ENCODE measurements around the gene GTF2A2. TPM values are rescaled to one million over a fixed set of nuclear protein-coding genes. Genes with fewer than 3 reads are reported as not detected.
A peak's percentile ranks its signal among the peaks of the same experiment; 100 is the strongest.

Gene GTF2A2
- total RNA-seq, 1 experiment from 2014 or later, result 93.7 TPM

- peak overlapping the region; percentile 53 for H3K27ac Mint-ChIP-seq (ENCODE audit: unreplicated experiment)
Observed at GRCh38 chr15:59636184-59636583, 21.1 kb downstream of the GTF2A2 start.

GRCh38 chr15:59632714-59633113 lies 24.6 kb downstream of the GTF2A2 start:
- Mint-ChIP-seq H3K9me3 (ENCODE audit: low read depth, unreplicated experiment) (no peaks in the 10 kb centered on the region), H3K4me3 (ENCODE audit: low read depth, unreplicated experiment) (no peak overlapping the region), H3K4me1 (ENCODE audit: low read depth, unreplicated experiment) (no peaks in the 10 kb centered on the region), H3K27me3 (ENCODE audit: unreplicated experiment) (no peaks in the 10 kb centered on the region), H3K36me3 (ENCODE audit: insufficient read depth, unreplicated experiment) (peaks cover 4% of the 10 kb centered on the region), H3K27ac (ENCODE audit: unreplicated experiment) (no peak overlapping the region)
- peak; percentile 33 for TF ChIP-seq CTCF (IDR thresholded peaks at IDR 0.05; ENCODE audit: unreplicated experiment)
- peak; percentile 36 for DNase-seq
- BruUV-seq (replicated peaks), result no TSS peak
- CTCF ChIA-PET, result interaction anchor here (1.5 to 2.3 kb wide), 3 partner anchors 9 to 104 kb away, joined by 3 to 12 read pairs (median 3); no protein-coding TSS in a partner anchor
- intact Hi-C loops (cut with micrococcal nuclease; ENCODE audit: unreplicated experiment), result no loop called here

More at GRCh38 chr15:59636184-59636583, 21.1 kb downstream of the GTF2A2 start:
- intact Hi-C loops (cut with micrococcal nuclease; ENCODE audit: unreplicated experiment), result loop anchor here (5.0 kb wide), 1 partner anchor 104 kb away; no protein-coding TSS in a partner anchor
- Mint-ChIP-seq H3K36me3 (ENCODE audit: insufficient read depth, unreplicated experiment) (peaks cover 14% of the 10 kb centered on the region), H3K4me3 (ENCODE audit: low read depth, unreplicated experiment) (no peak overlapping the region), H3K4me1 (ENCODE audit: low read depth, unreplicated experiment) (no peaks in the 10 kb centered on the region), H3K27me3 (ENCODE audit: unreplicated experiment) (no peaks in the 10 kb centered on the region), H3K9me3 (ENCODE audit: low read depth, unreplicated experiment) (no peaks in the 10 kb centered on the region)
- CTCF ChIA-PET, result interaction anchor here (1.2 to 1.3 kb wide), 2 partner anchors 37 to 107 kb away, joined by 3 to 4 read pairs; no protein-coding TSS in a partner anchor
- TF ChIP-seq CTCF (IDR thresholded peaks at IDR 0.05; ENCODE audit: unreplicated experiment), result no peak
- DNase-seq, result no peak
- BruUV-seq (replicated peaks), result no TSS peak

GRCh38 chr15:59622289-59622688 lies 35.0 kb downstream of the GTF2A2 start:
- Mint-ChIP-seq H3K4me3 (ENCODE audit: low read depth, unreplicated experiment) (no peak overlapping the region), H3K27ac (ENCODE audit: unreplicated experiment) (no peak overlapping the region), H3K36me3 (ENCODE audit: insufficient read depth, unreplicated experiment) (peaks cover 5% of the 10 kb centered on the region), H3K4me1 (ENCODE audit: low read depth, unreplicated experiment) (peaks cover 2% of the 10 kb centered on the region), H3K9me3 (ENCODE audit: low read depth, unreplicated experiment) (no peaks in the 10 kb centered on the region), H3K27me3 (ENCODE audit: unreplicated experiment) (no peaks in the 10 kb centered on the region)
- CTCF ChIA-PET, result interaction anchor here (0.7 kb wide), 2 partner anchors 90 to 323 kb away, joined by 4 read pairs; no protein-coding TSS in a partner anchor
- peak; percentile 92 for DNase-seq
- intact Hi-C loops (cut with micrococcal nuclease; ENCODE audit: unreplicated experiment), result loop anchor here (1.0 kb wide), 1 partner anchor 90 kb away; no protein-coding TSS in a partner anchor
- BruUV-seq (replicated peaks), result no TSS peak
- TF ChIP-seq CTCF (IDR thresholded peaks at IDR 0.05; ENCODE audit: unreplicated experiment), result peak; percentile 83

GRCh38 chr15:59618406-59618805 lies 38.9 kb downstream of the GTF2A2 start:
- H3K9me3 Mint-ChIP-seq (ENCODE audit: low read depth, unreplicated experiment), result no peaks in the 10 kb centered on the region
- H3K27me3 Mint-ChIP-seq (ENCODE audit: unreplicated experiment), result no peaks in the 10 kb centered on the region
- CTCF ChIA-PET, result no interaction called here
- no peak overlapping the region for H3K4me3 Mint-ChIP-seq (ENCODE audit: low read depth, unreplicated experiment)
- peaks cover 29% of the 10 kb centered on the region for H3K4me1 Mint-ChIP-seq (ENCODE audit: low read depth, unreplicated experiment)
- no peak for DNase-seq
- intact Hi-C loops (cut with micrococcal nuclease; ENCODE audit: unreplicated experiment), result no loop called here
- no peak for TF ChIP-seq CTCF (IDR thresholded peaks at IDR 0.05; ENCODE audit: unreplicated experiment)
- H3K36me3 Mint-ChIP-seq (ENCODE audit: insufficient read depth, unreplicated experiment), result peaks cover 10% of the 10 kb centered on the region
- peak overlapping the region; percentile 39 for H3K27ac Mint-ChIP-seq (ENCODE audit: unreplicated experiment)
- BruUV-seq (replicated peaks), result no TSS peak

Data from Calu3 (cell line).